K562 (cell line): Measurements from ENCODE around the gene HYOU1. TPM values are rescaled to one million over a fixed set of nuclear protein-coding genes. Genes with fewer than 3 reads are reported as not detected.

Source experiments
- AFF4 ChIP-seq: sonication (generic); formaldehyde crosslinking; IDR thresholded peaks from 2 replicates; pipeline ENCODE4 v1.8.0; 2023; ENCODE audit warnings: mild to moderate bottlenecking, missing genetic modification reagents
- ARID1B ChIP-seq: fragments of 450-650 bp; IDR thresholded peaks from 2 replicates; pipeline ENCODE4 v1.6.1; 2016; ENCODE audit warnings: antibody characterized with exemption, mild to moderate bottlenecking, inconsistent platforms
- ASH1L ChIP-seq: fragments of 450-650 bp; IDR thresholded peaks from 2 replicates; pipeline ENCODE4 v1.6.1; 2018; ENCODE audit warnings: borderline replicate concordance, mild to moderate bottlenecking, low read depth; ENCODE audit not compliant: partially characterized antibody
- CBFB ChIP-seq: sonication (generic); formaldehyde crosslinking; IDR thresholded peaks from 2 replicates; pipeline ENCODE4 v1.4.0; 2020; ENCODE audit warnings: mild to moderate bottlenecking, missing genetic modification reagents
- ETV6 ChIP-seq, 3 experiments: fragments of 150-350 bp in 1 of 3; sonication (generic) in 1 of 3; formaldehyde crosslinking in 1 of 3; IDR thresholded peaks; 2 replicates each; pipeline versions ENCODE4 v1.6.1 to v1.8.0; 2014 to 2022; ENCODE audit warnings: borderline replicate concordance in 2 of 3, low read depth in 2 of 3, antibody characterized with exemption in 1 of 3, low read length in 1 of 3, mild to moderate bottlenecking in 1 of 3, missing genetic modification reagents in 1 of 3
- FOXJ2 ChIP-seq: fragments of 200-800 bp; sonication (Bioruptor generic); IDR thresholded peaks from 2 replicates; pipeline ENCODE4 v1.6.1; 2016; ENCODE audit warnings: missing genetic modification characterization, missing compliant biosample characterization
- ILF3 ChIP-seq: fragments of 450-650 bp; IDR thresholded peaks from 2 replicates; pipeline ENCODE4 v1.6.1; 2018; ENCODE audit warnings: antibody characterized with exemption, mild to moderate bottlenecking, moderate library complexity, borderline replicate concordance
- IRF9 ChIP-seq: fragments of 450-650 bp; IDR thresholded peaks from 2 replicates; pipeline ENCODE4 v1.6.1; 2016; ENCODE audit warnings: missing biosample characterization, missing genetic modification characterization
- KLF16 ChIP-seq: IDR thresholded peaks from 2 replicates; pipeline ENCODE4 v1.6.1; 2016; ENCODE audit warnings: antibody characterized with exemption
- MYC ChIP-seq, 2 experiments: fragments of 250-450 bp in 1 of 2; sonication (Bioruptor Pico) in 1 of 2; IDR thresholded peaks; 2 replicates each; pipeline versions ENCODE4 v1.5.1 to v1.6.1; 2012 to 2021; ENCODE audit warnings: low read depth in 2 of 2, borderline replicate concordance in 1 of 2, improper control_type of control experiment in 1 of 2, low read length in 1 of 2, mild to moderate bottlenecking in 1 of 2, moderate library complexity in 1 of 2
- NR3C1 ChIP-seq: sonication (generic); formaldehyde crosslinking; IDR thresholded peaks from 2 replicates; pipeline ENCODE4 v1.8.1; 2022; ENCODE audit warnings: missing genetic modification reagents
- SREBF1 ChIP-seq: fragments of 150-350 bp; IDR thresholded peaks from 2 replicates; pipeline ENCODE4 v1.6.1; 2014; ENCODE audit warnings: antibody characterized with exemption, low read depth, low read length, borderline replicate concordance
- SRSF7 ChIP-seq: fragments of 200-400 bp; formaldehyde crosslinking; optimal IDR thresholded peaks from 2 replicates; pipeline ENCODE3; 2017; ENCODE audit warnings: mild to moderate bottlenecking, low read depth, low read length
- TBL1XR1 ChIP-seq, 2 experiments: IDR thresholded peaks; 2 replicates each; pipeline ENCODE4 v1.6.1; 2012; ENCODE audit warnings: improper control_type of control experiment in 2 of 2, low read length in 2 of 2, mild to moderate bottlenecking in 1 of 2
- ZNF133 ChIP-seq: fragments of 250-450 bp; sonication (Bioruptor Pico); IDR thresholded peaks from 2 replicates; pipeline ENCODE4 v1.4.0; 2020; ENCODE audit warnings: mild to moderate bottlenecking
- ZNF263 ChIP-seq: sonication (generic); formaldehyde crosslinking; IDR thresholded peaks from 2 replicates; pipeline ENCODE4 v1.8.0; 2022; ENCODE audit warnings: mild to moderate bottlenecking, missing genetic modification reagents, borderline replicate concordance
- ZNF316 ChIP-seq: fragments of 450-650 bp; IDR thresholded peaks from 2 replicates; pipeline ENCODE4 v1.6.1; 2016
- ZNF512 ChIP-seq: IDR thresholded peaks from 2 replicates; pipeline ENCODE4 v1.6.1; 2016; ENCODE audit warnings: missing genetic modification characterization, missing compliant biosample characterization
- polyA plus RNA-seq, 8 experiments: library from polyadenylated mRNA; depleted of rRNA in 4 of 8; stranded (reverse) in 5 of 8; unstranded in 3 of 8; fragments of >200 nt; fragmentation: Nextera tagmentation in 2 of 8; fragmentation: Illumina TruSeq in 1 of 8; extraction: Ambion mirVana in 2 of 8; extraction: Trizol in 1 of 8; gene quantifications; 2 replicates each; pipeline versions ENCODE4 v1.2.1 to v1.2.3, GENCODE V29; 2011 to 2014; ENCODE audit warnings: inconsistent platforms in 1 of 8, missing spikeins in 1 of 8
- total RNA-seq, 7 experiments: library from RNA; depleted of rRNA in 6 of 7; stranded (reverse); fragments of >200 nt in 6 of 7; fragmentation: Illumina TruSeq in 2 of 7; extraction: Trizol in 2 of 7; gene quantifications; 2 replicates each; pipeline versions ENCODE4 v1.2.1 to v1.2.3, GENCODE V29; 2011 to 2021; ENCODE audit warnings: low replicate concordance in 1 of 7

The HYOU1 gene
- total and polyA plus RNA-seq, 9 of the 15 experiments (the other 6 are each of a cell fraction or from before 2014, with no cell fraction given), result 19.5 to 197 (median 128) TPM

- TF ChIP-seq ZNF512 (no peak), ASH1L (peak; percentile 89), SREBF1 (no peak), TBL1XR1 (IDR thresholded peaks at IDR 0.05; ENCODE audit: low read length in 2 of 2) (peak; percentile 21 to 77; a peak in 3 of 4 replicates), ZNF316 (peak; percentile 89), MYC (IDR thresholded peaks at IDR 0.05; ENCODE audit: low read depth, low read length) (peak; percentile 89), MYC (CRISPR knock-in tag; IDR thresholded peaks at IDR 0.05; ENCODE audit: borderline replicate concordance, low read depth) (peak; percentile 93; the same call in 1 of the 2 replicates), ZNF133 (CRISPR knock-in tag) (no peak), KLF16 (no peak), SRSF7 (peak; percentile 82), CBFB (CRISPR knock-in tag) (peak; percentile 86; the same call in 1 of the 2 replicates), ARID1B (no peak; the same call in 1 of the 2 replicates), ILF3 (0 out of 2 replicates have a peak, but pooled peaks have one; percentile 14), ETV6 (IDR thresholded peaks at IDR 0.05; ENCODE audit: borderline replicate concordance in 1 of 2, low read depth in 2 of 2, low read length in 1 of 2) (0 out of 4 replicates have a peak, but pooled peaks of 1 of the 2 experiments have one; percentile 22), ETV6 (CRISPR knock-in tag; IDR thresholded peaks at IDR 0.05; ENCODE audit: borderline replicate concordance) (peak; percentile 71; the same call in 1 of the 2 replicates), ZNF263 (CRISPR knock-in tag) (peak; percentile 63; the same call in 1 of the 2 replicates), AFF4 (CRISPR knock-in tag) (peak; percentile 99), IRF9 (no peak), NR3C1 (CRISPR knock-in tag) (peak; percentile 91), FOXJ2 (peak; percentile 30; the same call in 1 of the 2 replicates)
These were observed 38.3 kb upstream of the HYOU1 start (continued) for GRCh38 chr11:119095066-119095880.
